IMR-90 (cell line): Measurements from ENCODE around the gene ADAM12.

Experiments used
- CEBPB ChIP-seq: IDR thresholded peaks from 2 replicates; pipeline ENCODE4 v1.6.1; 2012; ENCODE audit warnings: low read depth, low read length, improper control_type of control experiment
- FOS ChIP-seq: fragments of 150-350 bp; IDR thresholded peaks from 2 replicates; pipeline ENCODE4 v1.6.1; 2016; ENCODE audit warnings: low read depth, low read length
- POLR2A ChIP-seq: IDR thresholded peaks from 2 replicates; pipeline ENCODE4 v1.6.1; 2012; ENCODE audit warnings: mild to moderate bottlenecking, low read depth, low read length
- TF ChIP-seq, protein P1 (sequence below): conservative IDR thresholded peaks from 2 replicates; pipeline ENCODE4 v1.5.1; 2012; ENCODE audit warnings: mild to moderate bottlenecking, low read depth, low read length, improper control_type of control experiment

DNA sequence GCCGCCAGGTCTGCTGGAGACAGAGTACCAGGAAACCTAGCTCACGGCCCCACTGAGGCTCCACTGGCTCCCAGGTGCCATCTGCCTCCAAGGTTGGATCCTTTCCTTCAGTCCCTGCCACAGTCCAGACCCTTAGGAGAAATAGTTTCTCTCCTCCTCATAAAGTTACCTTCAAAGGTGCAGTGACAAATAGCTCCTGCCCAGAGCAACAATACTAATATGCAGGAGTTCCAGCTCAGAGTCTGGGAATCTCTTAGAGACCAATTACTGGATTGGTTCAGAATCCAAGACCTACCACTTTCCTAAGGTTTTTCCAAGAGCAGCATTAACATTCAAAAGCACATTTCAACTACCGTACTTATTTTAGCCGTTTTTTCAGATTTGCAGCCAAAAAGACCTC, 41.0 kb upstream of the ADAM12 start:
- TF ChIP-seq, protein P1, sequence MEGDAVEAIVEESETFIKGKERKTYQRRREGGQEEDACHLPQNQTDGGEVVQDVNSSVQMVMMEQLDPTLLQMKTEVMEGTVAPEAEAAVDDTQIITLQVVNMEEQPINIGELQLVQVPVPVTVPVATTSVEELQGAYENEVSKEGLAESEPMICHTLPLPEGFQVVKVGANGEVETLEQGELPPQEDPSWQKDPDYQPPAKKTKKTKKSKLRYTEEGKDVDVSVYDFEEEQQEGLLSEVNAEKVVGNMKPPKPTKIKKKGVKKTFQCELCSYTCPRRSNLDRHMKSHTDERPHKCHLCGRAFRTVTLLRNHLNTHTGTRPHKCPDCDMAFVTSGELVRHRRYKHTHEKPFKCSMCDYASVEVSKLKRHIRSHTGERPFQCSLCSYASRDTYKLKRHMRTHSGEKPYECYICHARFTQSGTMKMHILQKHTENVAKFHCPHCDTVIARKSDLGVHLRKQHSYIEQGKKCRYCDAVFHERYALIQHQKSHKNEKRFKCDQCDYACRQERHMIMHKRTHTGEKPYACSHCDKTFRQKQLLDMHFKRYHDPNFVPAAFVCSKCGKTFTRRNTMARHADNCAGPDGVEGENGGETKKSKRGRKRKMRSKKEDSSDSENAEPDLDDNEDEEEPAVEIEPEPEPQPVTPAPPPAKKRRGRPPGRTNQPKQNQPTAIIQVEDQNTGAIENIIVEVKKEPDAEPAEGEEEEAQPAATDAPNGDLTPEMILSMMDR = no peak
- no peak for TF ChIP-seq FOS
- no peak for TF ChIP-seq CEBPB
- no peak for TF ChIP-seq POLR2A
